Fibroblast of mammary gland (primary cell): Measurements from ENCODE around the gene CNGB1.
A peak's percentile ranks its signal among the peaks of the same experiment; 100 is the strongest.

Source experiments
- DNase-seq: peaks from one replicate; pipeline ENCODE4 v3.0.0-alpha.2; 2010; ENCODE audit warnings: low read depth
- H3K4me3 ChIP-seq: 2 replicates; pipeline ENCODE4 v1.5.1; 2011; ENCODE audit warnings: low read depth, mild to moderate bottlenecking, low read length, moderate library complexity; ENCODE audit not compliant: control insufficient read depth
- CTCF ChIP-seq: conservative IDR thresholded peaks from 2 replicates; pipeline ENCODE4 v1.5.1; 2011; ENCODE audit warnings: low read depth, low read length, inconsistent platforms; ENCODE audit not compliant: control insufficient read depth, insufficient read depth

CNGB1 gene

GRCh38 chr16:57914244-57915173 lies 56.4 kb downstream of the CNGB1 start:
- no peak overlapping the region for H3K4me3 ChIP-seq
- DNase-seq = no peak
- TF ChIP-seq CTCF = no peak

GRCh38 chr16:57912529-57913260 lies 58.2 kb downstream of the CNGB1 start:
- H3K4me3 ChIP-seq = no peak overlapping the region
- no peak for TF ChIP-seq CTCF
- DNase-seq = no peak

- no peak for TF ChIP-seq CTCF
- no peak overlapping the region for H3K4me3 ChIP-seq
- DNase-seq = no peak
Observed at GRCh38 chr16:57911743-57912142, 59.2 kb downstream of the CNGB1 start.

GRCh38 chr16:57910696-57911095 lies 60.2 kb downstream of the CNGB1 start:
- no peak for DNase-seq
- TF ChIP-seq CTCF = no peak
- H3K4me3 ChIP-seq = no peak overlapping the region

- H3K4me3 ChIP-seq = no peak overlapping the region
- no peak for DNase-seq
- no peak for TF ChIP-seq CTCF
Observed at GRCh38 chr16:57908409-57908987, 62.4 kb downstream of the CNGB1 start.

- peak; percentile 44 for TF ChIP-seq CTCF
- DNase-seq = no peak
- no peak overlapping the region for H3K4me3 ChIP-seq
Observed at GRCh38 chr16:57906382-57907316, 64.3 kb downstream of the CNGB1 start.
